Astrocyte of the spinal cord (primary cell): Measurements from ENCODE around the gene METTL15.
A peak's percentile ranks its signal among the peaks of the same experiment; 100 is the strongest.

ENCODE experiments used
- DNase-seq: peaks from one replicate; pipeline ENCODE4 v3.0.0; 2011; ENCODE audit warnings: low read depth, low spot score
- H3K4me3 ChIP-seq: 2 replicates; pipeline ENCODE4 v1.5.1; 2011; ENCODE audit warnings: low read depth, mild to moderate bottlenecking, low read length, moderate library complexity
- in situ Hi-C: cut with HindIII; loops from 2 replicates; pipeline ENCODE4 v1.10.0; 2017; ENCODE audit warnings: low sequenced_read_pairs
- TF ChIP-seq, protein P1 (sequence below): IDR thresholded peaks from 2 replicates; pipeline ENCODE4 v1.5.1; 2012; ENCODE audit warnings: low read depth, mild to moderate bottlenecking, low read length, inconsistent platforms

METTL15 gene

GRCh38 chr11:28243061-28243460 lies 134.9 kb downstream of the METTL15 start:
- H3K4me3 ChIP-seq: no peak overlapping the region
- TF ChIP-seq, protein P1, sequence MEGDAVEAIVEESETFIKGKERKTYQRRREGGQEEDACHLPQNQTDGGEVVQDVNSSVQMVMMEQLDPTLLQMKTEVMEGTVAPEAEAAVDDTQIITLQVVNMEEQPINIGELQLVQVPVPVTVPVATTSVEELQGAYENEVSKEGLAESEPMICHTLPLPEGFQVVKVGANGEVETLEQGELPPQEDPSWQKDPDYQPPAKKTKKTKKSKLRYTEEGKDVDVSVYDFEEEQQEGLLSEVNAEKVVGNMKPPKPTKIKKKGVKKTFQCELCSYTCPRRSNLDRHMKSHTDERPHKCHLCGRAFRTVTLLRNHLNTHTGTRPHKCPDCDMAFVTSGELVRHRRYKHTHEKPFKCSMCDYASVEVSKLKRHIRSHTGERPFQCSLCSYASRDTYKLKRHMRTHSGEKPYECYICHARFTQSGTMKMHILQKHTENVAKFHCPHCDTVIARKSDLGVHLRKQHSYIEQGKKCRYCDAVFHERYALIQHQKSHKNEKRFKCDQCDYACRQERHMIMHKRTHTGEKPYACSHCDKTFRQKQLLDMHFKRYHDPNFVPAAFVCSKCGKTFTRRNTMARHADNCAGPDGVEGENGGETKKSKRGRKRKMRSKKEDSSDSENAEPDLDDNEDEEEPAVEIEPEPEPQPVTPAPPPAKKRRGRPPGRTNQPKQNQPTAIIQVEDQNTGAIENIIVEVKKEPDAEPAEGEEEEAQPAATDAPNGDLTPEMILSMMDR: no peak
- peak; percentile 18 for DNase-seq
- in situ Hi-C loops: no loop called here

DNA sequence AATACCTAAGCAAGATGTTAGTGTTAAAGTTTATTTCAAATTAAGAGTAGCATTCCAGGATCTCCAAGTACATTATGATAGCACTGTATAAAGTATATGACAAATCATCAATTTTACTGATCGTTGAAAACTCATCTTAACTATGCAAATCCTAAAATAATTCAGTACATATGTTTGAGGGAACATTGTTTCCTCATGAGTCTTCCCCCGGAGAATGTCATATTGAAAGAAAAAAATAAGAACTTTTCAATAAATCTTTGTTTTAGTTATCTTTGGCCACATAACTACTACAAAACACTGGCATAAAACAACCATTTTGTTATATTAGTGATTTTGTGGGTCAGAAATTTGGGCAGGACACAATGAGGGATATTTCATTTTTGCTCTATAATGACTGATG lies 135.4 kb downstream of the METTL15 start:
- no peak overlapping the region for H3K4me3 ChIP-seq
- in situ Hi-C loops: no loop called here
- TF ChIP-seq, protein P1: no peak
- DNase-seq: peak; percentile 23

DNA sequence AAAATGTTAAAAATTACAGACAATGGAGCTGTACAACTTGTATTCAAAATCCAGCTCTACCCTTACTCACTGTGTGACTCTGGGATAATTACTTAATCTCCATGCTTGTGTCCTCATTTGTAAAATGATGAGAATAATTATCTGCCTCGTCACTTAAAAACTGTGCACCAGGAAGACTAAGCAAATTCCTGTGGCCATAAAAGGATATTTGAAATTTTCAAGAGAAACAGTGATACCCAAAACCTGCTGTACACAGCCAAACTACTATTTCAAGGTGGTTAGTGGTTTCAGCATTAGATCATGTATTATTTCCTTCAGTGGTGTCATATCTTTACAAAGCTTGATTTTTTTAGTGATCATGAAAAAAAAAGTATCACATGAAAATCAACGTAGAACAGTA lies 136.9 kb downstream of the METTL15 start:
- in situ Hi-C loops: no loop called here
- TF ChIP-seq, protein P1: no peak

DNA sequence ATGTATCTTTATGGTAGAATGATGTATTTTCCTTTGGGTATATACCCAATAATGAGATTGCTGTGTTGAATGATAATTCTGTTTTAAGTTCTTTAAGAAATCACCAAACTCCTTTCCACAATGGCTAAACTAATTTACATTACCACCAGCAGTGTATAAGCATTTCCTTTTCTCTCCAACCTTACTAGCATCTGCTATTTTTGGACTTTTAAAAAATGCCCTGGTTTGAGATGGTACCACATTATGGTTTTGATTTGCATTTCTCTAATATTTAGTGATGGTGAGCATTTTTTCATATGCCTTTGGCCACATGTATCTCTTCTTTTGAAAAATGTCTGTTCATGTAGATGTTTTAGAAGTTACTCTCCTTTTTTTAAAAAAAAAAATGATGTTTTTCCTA lies 142.0 kb downstream of the METTL15 start:
- TF ChIP-seq, protein P1: no peak
- no peak for DNase-seq
- in situ Hi-C loops: no loop called here
- H3K4me3 ChIP-seq: no peak overlapping the region

More for the DNA sequence above, 136.9 kb downstream of the METTL15 start:
- DNase-seq: peak; percentile 42
- no peak overlapping the region for H3K4me3 ChIP-seq

- DNase-seq: no peak
- H3K4me3 ChIP-seq: no peak overlapping the region
- in situ Hi-C loops: no loop called here
- TF ChIP-seq, protein P1: no peak
Measured at GRCh38 chr11:28251257-28251656, 143.1 kb downstream of the METTL15 start.

DNA sequence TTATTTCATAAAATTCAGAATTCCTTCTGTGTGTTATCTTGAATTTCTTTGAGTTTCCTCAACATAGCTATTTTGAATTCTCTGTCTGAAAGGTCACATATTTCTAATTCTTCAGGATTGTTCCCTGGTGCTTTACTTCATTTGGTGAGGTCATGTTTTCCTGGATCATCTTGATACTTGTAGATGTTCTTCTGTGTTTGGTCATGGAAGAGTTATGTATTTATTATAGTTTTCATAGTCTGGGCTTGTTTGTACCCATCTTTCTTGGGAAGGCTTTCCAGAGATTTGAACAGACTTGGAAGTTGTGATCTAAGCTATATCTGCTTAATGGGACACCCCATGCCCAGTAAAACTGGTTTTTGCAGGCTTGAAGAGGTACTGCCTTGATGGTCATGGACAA lies 149.6 kb downstream of the METTL15 start:
- no peak overlapping the region for H3K4me3 ChIP-seq
- DNase-seq: no peak
- in situ Hi-C loops: no loop called here
- TF ChIP-seq, protein P1: no peak

- TF ChIP-seq, protein P1: no peak
- in situ Hi-C loops: no loop called here
- no peak overlapping the region for H3K4me3 ChIP-seq
- no peak for DNase-seq
Measured at GRCh38 chr11:28259177-28259843, 151.1 kb downstream of the METTL15 start.
